Measurements from ENCODE around the gene RAB11FIP3.
"Not testable (repeated sequence)": the region's sequence is repeated elsewhere in the genome, so short reads cannot be mapped to it uniquely, and the experiment has no call there.

Gene RAB11FIP3

GRCh38 chr16:494676-495075, 69.2 kb downstream of the RAB11FIP3 start:
- not testable (repeated sequence) for DNase-seq (ENCODE audit: low read depth in 2 of 2)

- peak in 1 of 2 donors; percentile 5 for DNase-seq (ENCODE audit: low read depth in 2 of 2)
These were observed 69.8 kb downstream of the RAB11FIP3 start for GRCh38 chr16:495127-495748.

GRCh38 chr16:496097-496886, 70.8 kb downstream of the RAB11FIP3 start:
- DNase-seq (ENCODE audit: low read depth in 2 of 2), result no peak

GRCh38 chr16:497258-497657, 71.8 kb downstream of the RAB11FIP3 start:
- no peak for DNase-seq (ENCODE audit: low read depth in 2 of 2)

- DNase-seq (ENCODE audit: low read depth in 2 of 2), result no peak
These were observed 74.5 kb downstream of the RAB11FIP3 start for GRCh38 chr16:499924-500323.

GRCh38 chr16:500709-501108, 75.3 kb downstream of the RAB11FIP3 start:
- DNase-seq (ENCODE audit: low read depth in 2 of 2), result no peak

GRCh38 chr16:502179-502943, 76.9 kb downstream of the RAB11FIP3 start:
- DNase-seq (ENCODE audit: low read depth in 2 of 2), result no peak

GRCh38 chr16:503150-504071, 78.0 kb downstream of the RAB11FIP3 start:
- DNase-seq (ENCODE audit: low read depth in 2 of 2), result no peak

GRCh38 chr16:505479-506245, 80.2 kb downstream of the RAB11FIP3 start:
- DNase-seq (ENCODE audit: low read depth in 2 of 2), result no peak

GRCh38 chr16:506246-506546, 80.7 kb downstream of the RAB11FIP3 start:
- no peak for DNase-seq (ENCODE audit: low read depth in 2 of 2)

GRCh38 chr16:507527-507926, 82.1 kb downstream of the RAB11FIP3 start:
- not testable (repeated sequence) for DNase-seq (ENCODE audit: low read depth in 2 of 2)

GRCh38 chr16:507996-508395, 82.5 kb downstream of the RAB11FIP3 start:
- no peak for DNase-seq (ENCODE audit: low read depth in 2 of 2)

GRCh38 chr16:508884-509736, 83.7 kb downstream of the RAB11FIP3 start:
- DNase-seq (ENCODE audit: low read depth in 2 of 2), result no peak

GRCh38 chr16:510066-510825, 84.8 kb downstream of the RAB11FIP3 start:
- DNase-seq (ENCODE audit: low read depth in 2 of 2), result no peak

- DNase-seq (ENCODE audit: low read depth in 2 of 2), result no peak
These were observed 87.4 kb downstream of the RAB11FIP3 start for GRCh38 chr16:512802-513201.

- no peak for DNase-seq (ENCODE audit: low read depth in 2 of 2)
These were observed 88.5 kb downstream of the RAB11FIP3 start for GRCh38 chr16:513950-514349.

GRCh38 chr16:515175-515938, 89.9 kb downstream of the RAB11FIP3 start:
- DNase-seq (ENCODE audit: low read depth in 2 of 2), result no peak

- no peak for DNase-seq (ENCODE audit: low read depth in 2 of 2)
These were observed 90.4 kb downstream of the RAB11FIP3 start for GRCh38 chr16:515939-516226.

GRCh38 chr16:516301-516700, 90.9 kb downstream of the RAB11FIP3 start:
- no peak for DNase-seq (ENCODE audit: low read depth in 2 of 2)

Measured in stimulated activated CD4-positive, alpha-beta T cell treated with anti-CD3 and anti-CD28 coated beads, Interleukin-15, amount 100 ng/mL, for 48 hours (primary cell).